GM12872 (cell line): ENCODE measurements around the gene SELENON.

ENCODE experiments used
- TF ChIP-seq, protein P1 (sequence below): IDR thresholded peaks from 3 replicates; pipeline ENCODE4 v1.5.1; 2011; ENCODE audit warnings: low read depth, mild to moderate bottlenecking, low read length, moderate library complexity; ENCODE audit not compliant: insufficient read depth

SELENON gene

DNA sequence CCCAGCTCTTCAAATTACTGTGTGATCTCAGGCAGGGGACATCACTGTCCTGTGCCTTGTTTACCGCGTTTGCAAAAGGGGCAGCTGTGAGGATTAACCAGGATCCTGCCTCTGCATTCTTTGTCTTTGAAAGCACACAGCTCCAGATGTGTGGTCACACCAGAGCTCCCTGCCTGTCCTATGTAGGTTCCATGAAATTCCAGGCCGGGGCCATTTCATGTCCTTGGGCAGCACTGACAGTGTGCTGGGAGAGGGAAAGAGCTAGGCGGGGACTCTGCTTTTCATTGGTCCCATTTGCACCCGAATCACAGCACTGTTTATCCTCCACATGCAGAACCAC is 42.2 kb upstream of the SELENON start:
- TF ChIP-seq, protein P1, sequence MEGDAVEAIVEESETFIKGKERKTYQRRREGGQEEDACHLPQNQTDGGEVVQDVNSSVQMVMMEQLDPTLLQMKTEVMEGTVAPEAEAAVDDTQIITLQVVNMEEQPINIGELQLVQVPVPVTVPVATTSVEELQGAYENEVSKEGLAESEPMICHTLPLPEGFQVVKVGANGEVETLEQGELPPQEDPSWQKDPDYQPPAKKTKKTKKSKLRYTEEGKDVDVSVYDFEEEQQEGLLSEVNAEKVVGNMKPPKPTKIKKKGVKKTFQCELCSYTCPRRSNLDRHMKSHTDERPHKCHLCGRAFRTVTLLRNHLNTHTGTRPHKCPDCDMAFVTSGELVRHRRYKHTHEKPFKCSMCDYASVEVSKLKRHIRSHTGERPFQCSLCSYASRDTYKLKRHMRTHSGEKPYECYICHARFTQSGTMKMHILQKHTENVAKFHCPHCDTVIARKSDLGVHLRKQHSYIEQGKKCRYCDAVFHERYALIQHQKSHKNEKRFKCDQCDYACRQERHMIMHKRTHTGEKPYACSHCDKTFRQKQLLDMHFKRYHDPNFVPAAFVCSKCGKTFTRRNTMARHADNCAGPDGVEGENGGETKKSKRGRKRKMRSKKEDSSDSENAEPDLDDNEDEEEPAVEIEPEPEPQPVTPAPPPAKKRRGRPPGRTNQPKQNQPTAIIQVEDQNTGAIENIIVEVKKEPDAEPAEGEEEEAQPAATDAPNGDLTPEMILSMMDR = no peak

GRCh38 chr1:25758466-25759070 is 41.4 kb upstream of the SELENON start:
- TF ChIP-seq, protein P1 = no peak

DNA sequence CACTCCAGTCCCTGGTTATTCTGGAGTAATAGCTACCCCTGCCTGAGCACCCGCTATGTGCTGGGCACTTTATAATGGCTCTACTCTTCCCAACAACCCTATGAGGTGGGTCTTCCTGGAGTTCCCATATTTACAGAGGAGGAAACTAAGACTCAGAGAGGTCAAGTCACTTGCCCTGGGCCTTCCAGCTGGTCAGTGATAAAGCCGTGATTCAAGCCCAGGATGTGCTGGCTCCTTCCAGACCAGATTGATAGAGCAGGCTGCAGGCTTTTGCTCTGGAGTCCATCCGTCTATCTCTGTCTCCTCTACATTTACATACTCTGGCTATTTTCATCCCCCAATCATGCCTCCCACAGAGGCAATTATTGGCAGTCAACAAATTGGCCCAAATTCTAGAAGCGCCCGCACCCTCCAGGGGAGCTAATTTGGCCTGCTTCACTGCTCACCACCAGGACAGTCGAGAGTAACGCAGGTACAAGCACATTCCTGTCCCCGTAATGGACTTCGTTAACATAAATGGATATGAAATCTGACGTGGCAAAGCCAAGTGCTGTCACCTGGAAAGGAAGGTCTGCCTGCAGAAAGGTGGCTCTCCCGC is 39.8 kb upstream of the SELENON start:
- TF ChIP-seq, protein P1 = no peak

DNA sequence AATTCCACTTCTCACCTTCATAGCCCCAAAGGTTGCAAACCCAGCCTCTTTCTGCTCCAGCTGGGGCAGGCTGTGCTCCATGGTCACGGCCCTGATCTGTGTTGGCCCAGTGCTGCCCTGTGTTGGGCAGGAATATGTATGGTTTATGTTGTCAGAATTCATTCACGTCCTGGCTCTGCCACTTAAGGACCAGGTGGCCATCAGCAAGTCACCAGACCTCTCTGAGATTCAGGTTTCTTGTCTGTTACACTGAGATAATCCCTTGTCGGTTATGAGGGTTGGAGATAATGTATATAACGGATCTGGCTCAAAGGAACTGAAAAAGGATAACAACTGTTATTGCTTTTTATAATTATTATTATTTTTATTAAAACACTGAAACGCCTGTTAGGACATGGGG is 39.1 kb upstream of the SELENON start:
- TF ChIP-seq, protein P1 = no peak

DNA sequence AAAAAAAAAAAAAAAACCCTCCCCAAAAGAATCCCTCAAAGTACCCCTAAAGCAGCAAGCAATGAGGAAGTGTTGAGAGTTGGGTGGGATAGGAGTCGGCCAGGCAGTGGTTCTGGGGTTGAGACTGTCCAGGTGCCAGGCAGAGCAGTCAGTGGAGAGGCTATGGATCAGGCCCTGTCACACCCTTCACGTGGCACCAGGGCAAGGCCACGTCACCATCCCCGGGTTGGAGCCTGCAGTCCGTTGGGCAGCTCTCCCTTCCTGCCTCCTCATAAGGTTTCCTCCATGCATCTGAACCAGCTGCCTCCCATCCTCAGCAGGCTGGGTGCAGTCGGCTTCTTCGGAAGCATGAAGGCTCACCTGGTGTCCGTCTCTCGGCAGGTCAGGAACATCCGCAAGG is 36.5 kb upstream of the SELENON start:
- TF ChIP-seq, protein P1 = no peak

DNA sequence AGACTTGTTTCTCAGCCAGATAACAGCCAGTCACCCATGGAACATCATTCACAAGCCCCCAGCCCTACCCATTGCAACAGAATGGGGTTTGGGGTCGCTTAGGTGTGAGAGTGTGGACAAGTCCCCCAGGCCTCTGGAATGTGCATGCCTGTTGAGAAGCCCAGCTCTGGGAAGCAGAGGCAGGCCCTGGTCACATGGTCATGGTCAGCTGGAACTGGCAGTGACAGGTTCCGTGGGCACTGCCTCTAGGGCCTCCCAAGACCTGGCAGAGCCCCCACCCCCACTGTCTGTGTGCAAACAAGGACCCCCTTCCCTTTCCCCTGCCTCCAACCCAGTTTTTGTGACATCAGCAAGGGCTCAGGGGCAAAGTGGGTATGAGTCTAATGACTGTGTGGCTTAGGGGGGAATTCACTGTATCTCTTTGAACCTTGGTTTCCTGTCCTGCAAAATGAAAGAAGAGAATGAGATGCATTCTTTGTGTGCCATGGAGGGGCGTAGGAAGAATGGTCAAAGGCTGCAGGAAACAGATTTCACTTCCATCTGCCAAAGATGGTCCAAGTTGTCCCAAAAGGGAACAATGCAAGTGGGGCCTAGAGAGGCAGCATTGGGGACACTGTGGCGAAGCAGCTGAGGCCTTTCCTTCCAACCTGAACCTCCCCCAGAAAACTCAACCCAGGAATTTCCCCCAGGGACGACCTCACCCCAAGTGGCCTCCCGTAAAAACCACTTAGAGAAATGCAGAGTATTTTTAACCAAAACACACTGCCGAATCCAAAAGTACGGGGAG is 34.7 kb upstream of the SELENON start:
- TF ChIP-seq, protein P1 = no peak

- TF ChIP-seq, protein P1 = no peak
Observed at GRCh38 chr1:25765923-25766589, 33.9 kb upstream of the SELENON start.
